Sigmoid colon (tissue), 4 donors: ENCODE results near the gene ELP2.

Experiments
- EP300 ChIP-seq, 4 donors: sonication (generic); formaldehyde crosslinking; IDR thresholded peaks; one replicate each; pipeline ENCODE4 v1.6.1; 2017; ENCODE audit warnings: antibody characterized with exemption in 4 of 4
- POLR2AphosphoS5 ChIP-seq, 4 donors: sonication (generic); formaldehyde crosslinking; IDR thresholded peaks; one replicate each; pipeline ENCODE4 v1.6.1; 2017; ENCODE audit warnings: antibody characterized with exemption in 4 of 4
- TF ChIP-seq, protein P1 (sequence below), 4 experiments: fragments of 450-650 bp in 3 of 4; fragments of 200-600 bp in 1 of 4; IDR thresholded peaks; one replicate each; pipeline ENCODE4 v1.5.1; 2016 to 2019; ENCODE audit warnings: antibody characterized with exemption in 4 of 4, mild to moderate bottlenecking in 3 of 4, moderate library complexity in 2 of 4

DNA sequence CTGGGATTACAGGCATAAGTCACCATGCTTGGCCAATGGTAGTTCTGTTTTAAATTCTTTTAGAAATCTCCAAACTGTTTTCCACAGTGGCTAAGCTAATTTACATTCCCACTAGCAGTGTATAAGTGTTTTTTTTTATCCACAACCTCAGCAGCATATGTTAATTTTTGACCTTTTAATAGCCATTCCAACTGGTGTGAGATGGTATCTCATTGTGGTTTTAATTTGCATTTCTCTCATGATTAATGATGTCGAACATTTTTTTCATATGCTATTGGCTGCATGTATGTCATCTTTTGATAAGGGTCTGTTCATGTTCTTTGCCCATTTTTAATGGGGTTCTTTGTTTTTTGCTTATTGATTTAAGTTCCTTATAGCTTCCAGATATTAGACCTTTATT lies 77.6 kb downstream of the ELP2 start:
- TF ChIP-seq, protein P1, sequence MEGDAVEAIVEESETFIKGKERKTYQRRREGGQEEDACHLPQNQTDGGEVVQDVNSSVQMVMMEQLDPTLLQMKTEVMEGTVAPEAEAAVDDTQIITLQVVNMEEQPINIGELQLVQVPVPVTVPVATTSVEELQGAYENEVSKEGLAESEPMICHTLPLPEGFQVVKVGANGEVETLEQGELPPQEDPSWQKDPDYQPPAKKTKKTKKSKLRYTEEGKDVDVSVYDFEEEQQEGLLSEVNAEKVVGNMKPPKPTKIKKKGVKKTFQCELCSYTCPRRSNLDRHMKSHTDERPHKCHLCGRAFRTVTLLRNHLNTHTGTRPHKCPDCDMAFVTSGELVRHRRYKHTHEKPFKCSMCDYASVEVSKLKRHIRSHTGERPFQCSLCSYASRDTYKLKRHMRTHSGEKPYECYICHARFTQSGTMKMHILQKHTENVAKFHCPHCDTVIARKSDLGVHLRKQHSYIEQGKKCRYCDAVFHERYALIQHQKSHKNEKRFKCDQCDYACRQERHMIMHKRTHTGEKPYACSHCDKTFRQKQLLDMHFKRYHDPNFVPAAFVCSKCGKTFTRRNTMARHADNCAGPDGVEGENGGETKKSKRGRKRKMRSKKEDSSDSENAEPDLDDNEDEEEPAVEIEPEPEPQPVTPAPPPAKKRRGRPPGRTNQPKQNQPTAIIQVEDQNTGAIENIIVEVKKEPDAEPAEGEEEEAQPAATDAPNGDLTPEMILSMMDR (IDR thresholded peaks at IDR 0.05) = no peak
- TF ChIP-seq POLR2AphosphoS5 (IDR thresholded peaks at IDR 0.05) (no peak), EP300 (IDR thresholded peaks at IDR 0.05) (no peak)
